EH (cell line): Measurements from ENCODE around the gene BRD3.
"Not testable (repeated sequence)": the region's sequence is repeated elsewhere in the genome, so short reads cannot be mapped to it uniquely, and the experiment has no call there.

Experiments used
- DNase-seq: peaks from one replicate; pipeline ENCODE4 v3.0.0-alpha.2; 2015; ENCODE audit warnings: low read depth

BRD3 gene

GRCh38 chr9:134067904-134068743 lies at the start of gene BRD3:
Gene BRD3, minus strand, starts transcription at chr9:134068026. Its CDS starts 14,549 bp downstream, at chr9:134053477.
- peak; percentile 90 for DNase-seq

GRCh38 chr9:134112561-134112960 lies 44.7 kb upstream of the BRD3 start:
- no peak for DNase-seq

GRCh38 chr9:134111064-134111463 lies 43.2 kb upstream of the BRD3 start:
- DNase-seq: no peak

- DNase-seq: no peak
Measured at GRCh38 chr9:134103391-134103998, 35.7 kb upstream of the BRD3 start.

- no peak for DNase-seq
Measured at GRCh38 chr9:134101623-134102149, 33.9 kb upstream of the BRD3 start.

- DNase-seq: peak; percentile 19
Measured at GRCh38 chr9:134101133-134101532, 33.3 kb upstream of the BRD3 start.

GRCh38 chr9:134100040-134100439 lies 32.2 kb upstream of the BRD3 start:
- DNase-seq: no peak

GRCh38 chr9:134099123-134099761 lies 31.4 kb upstream of the BRD3 start:
- peak; percentile 42 for DNase-seq

GRCh38 chr9:134089972-134090371 lies 22.1 kb upstream of the BRD3 start:
- DNase-seq: no peak

GRCh38 chr9:134088063-134088725 lies 20.4 kb upstream of the BRD3 start:
- DNase-seq: no peak

- DNase-seq: no peak
Measured at GRCh38 chr9:134085674-134086073, 17.8 kb upstream of the BRD3 start.

GRCh38 chr9:134083451-134083850 lies 15.6 kb upstream of the BRD3 start:
- DNase-seq: no peak

GRCh38 chr9:134076644-134077043 lies 8.8 kb upstream of the BRD3 start:
- no peak for DNase-seq

GRCh38 chr9:134075689-134076088 lies 7.9 kb upstream of the BRD3 start:
- not testable (repeated sequence) for DNase-seq

- no peak for DNase-seq
Measured at GRCh38 chr9:134073500-134073899, 5.7 kb upstream of the BRD3 start.

GRCh38 chr9:134072683-134073082 lies 4.9 kb upstream of the BRD3 start:
- DNase-seq: not testable (repeated sequence)

GRCh38 chr9:134071149-134071548 lies 3.3 kb upstream of the BRD3 start:
- no peak for DNase-seq

- no peak for DNase-seq
Measured at GRCh38 chr9:134069480-134070399, 1.9 kb upstream of the BRD3 start.

GRCh38 chr9:134068744-134069479 lies 1.1 kb upstream of the BRD3 start:
- peak; percentile 7 for DNase-seq
